ENCODE measurements around the gene UGP2.
A peak's percentile ranks its signal among the peaks of the same experiment; 100 is the strongest.
"Not testable (repeated sequence)": the region's sequence is repeated elsewhere in the genome, so short reads cannot be mapped to it uniquely, and the experiment has no call there.

UGP2 gene

DNA sequence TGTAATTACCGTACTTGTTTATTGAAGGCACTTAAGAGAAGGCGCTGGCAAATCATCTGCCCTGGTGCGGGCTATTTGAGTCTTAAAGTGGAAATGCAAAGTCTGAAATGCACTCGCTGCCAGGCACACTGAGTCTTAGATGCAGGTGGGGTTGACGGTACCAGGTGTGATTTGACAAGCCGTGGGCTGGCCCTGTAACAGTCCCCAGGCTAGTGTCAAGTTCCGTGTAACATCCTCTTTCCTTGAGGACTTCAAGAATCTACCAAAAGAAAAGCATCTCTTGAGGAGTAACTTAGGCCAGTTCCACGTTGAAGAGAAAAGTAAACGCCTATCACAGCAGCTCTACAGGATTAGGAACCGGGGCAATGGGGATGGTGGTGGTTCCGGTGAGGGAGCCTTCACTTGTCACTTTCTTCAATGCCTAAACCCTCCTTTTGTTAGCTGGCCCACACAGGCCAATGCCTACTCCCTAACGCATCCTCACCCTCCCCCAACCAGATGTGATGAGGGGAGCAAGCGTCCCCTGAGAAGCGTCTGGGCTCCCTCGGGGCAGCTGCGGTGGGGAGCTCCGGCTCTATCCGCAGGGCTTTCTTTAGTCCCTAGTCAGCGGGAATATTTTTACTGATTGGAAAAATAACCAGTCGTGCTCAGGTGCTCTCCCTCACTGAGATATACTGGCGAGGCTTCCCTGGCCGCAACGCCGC is 1.5 kb upstream of the UGP2 start:
- DNase-seq (ENCODE audit: low spot score) = no peak

DNA sequence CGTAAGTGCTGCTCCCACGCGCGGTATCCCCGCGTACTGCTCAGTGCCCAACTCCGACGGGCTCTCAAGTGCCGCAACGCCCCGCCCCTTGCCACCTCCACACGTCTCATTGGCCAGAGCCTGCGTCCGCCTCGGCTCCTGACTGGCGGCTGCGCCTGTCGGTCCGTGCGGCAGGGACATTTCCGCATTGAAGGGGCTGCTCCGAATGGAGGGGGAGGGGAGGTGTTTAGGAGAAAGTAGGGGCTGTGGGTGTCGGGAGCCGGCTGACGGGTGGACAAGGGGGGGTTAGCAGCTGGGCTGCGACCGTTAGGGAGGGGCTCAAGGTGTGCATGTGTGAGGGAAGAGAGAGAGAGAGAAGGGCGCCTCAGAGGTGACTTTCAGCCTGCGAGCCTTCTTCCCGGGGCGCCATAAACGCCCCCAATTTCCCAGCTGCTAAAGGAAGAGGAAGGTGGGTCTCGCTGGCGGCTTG is 877 bp upstream of the UGP2 start:
- DNase-seq (ENCODE audit: low spot score) = peak; percentile 95

DNA sequence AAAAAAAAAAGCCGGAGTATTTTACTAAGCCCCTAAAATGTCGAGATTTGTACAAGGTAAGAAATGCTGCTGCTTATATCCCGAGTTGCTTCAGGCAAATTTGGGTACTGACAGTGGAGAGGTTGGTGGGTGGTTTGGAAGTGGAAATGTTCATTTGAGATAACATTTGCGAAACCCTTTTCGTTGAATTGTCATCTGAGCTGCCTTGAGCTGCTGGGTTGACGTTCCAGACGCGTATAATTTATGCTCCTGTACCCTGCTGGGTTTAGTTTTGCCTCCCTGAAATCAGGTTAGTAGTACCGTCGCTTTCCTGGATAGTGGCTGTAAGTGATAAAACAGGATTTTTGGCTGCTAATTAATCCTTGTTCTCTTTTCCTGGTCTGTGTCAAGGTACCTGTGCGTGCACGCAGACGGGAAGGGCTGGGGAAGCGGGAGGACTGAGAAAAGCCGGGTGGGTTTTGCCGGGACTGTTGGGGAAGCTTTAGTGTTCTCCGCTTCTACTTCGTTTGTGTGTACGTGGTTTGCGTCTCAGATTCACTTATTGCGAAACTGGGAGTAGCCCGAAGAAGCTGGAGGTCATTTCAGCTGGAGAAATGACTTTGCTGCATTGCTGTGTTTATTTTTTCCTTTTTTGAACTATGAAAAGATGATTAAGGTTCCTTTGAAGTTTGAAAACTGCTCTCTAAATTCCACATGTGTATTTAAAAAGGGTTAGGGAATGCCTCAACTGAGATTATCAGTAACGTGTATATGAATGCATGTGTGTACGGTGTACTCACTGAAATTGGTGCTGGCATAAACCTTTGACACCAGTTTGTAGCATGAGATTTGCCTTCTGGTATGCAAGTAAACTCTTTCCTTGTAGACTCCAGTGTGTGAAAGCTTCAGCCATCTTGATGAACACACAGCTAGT is 709 bp downstream of the UGP2 start:
- peak; percentile 48 for DNase-seq (ENCODE audit: low spot score)

DNA sequence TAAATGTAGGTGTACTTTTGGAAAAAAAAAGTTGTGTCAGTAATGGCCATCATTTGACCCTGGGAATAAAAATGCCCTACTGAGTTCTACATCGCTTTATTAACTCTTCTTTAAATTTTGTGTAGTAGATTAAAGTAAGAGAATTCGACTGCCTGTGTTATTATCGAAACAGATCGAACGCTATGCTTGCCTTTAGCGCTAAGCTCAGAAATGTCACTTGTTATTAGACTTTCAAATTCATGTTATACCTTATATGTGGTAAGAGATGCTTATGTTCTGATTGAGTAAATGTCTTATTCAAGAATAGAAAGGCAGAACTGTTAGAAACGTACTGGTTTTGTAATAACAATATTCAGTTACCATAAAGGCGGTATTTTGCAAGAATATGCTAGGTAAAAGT is 1.4 kb downstream of the UGP2 start:
- no peak for DNase-seq (ENCODE audit: low spot score)

DNA sequence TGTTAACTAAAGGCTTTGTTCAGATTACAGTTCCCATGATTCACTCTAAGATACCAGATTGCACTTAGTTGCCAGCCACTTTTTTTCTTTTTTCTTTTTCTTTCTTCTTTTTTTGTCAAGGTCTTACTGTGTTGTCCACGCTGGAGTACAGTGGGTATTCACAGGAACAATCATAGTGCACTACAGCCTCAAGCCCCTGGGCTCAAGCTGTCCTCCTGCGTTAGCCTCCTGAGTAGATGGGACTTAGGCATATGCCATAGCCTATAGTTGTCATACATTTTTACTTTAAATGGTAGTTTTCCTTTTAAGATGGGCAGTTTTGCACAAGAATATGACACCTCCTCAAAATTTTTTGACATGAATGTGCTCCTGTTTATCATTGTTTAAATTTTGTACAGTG is 2.1 kb downstream of the UGP2 start:
- no peak for DNase-seq (ENCODE audit: low spot score)

DNA sequence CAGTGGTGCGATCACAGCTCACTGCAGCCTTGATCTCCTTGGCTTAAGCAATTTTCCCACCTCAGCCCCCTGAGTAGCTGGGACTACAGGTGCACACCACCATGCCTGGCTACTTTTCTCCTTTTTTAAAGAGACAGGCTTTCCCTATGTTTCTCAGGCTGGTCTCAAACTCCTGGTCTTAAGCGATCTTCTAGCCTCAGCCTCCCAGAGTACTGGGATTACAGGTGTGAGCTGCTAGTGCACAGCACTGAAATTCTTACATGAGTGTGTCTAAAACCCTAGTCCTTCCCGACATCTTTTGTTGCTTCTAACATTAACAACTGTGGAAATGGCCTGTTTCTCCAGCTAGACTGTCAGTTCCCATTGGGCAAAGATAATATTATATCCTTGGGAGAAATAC is 2.9 kb downstream of the UGP2 start:
- DNase-seq (ENCODE audit: low spot score) = no peak

DNA sequence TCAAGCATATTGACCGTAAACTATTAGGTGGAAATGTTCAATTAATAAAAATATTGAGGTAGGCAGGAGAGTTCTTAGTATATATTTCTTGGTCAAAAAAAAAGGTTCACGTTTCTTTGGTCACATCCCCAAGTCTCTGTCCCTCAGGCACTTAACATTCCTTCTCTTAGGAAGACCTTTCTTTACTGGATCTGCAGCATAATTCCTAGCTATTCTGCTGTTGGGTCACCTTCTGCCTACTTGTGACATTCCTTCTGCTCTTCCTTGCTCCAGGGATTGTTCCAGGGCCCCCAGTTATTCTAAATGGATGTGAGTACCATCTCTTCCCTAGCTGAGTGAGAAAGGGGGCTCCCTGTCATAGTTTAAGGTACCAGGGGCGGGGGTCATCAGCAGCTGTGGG is 4.2 kb downstream of the UGP2 start:
- DNase-seq (ENCODE audit: low spot score) = no peak

DNA sequence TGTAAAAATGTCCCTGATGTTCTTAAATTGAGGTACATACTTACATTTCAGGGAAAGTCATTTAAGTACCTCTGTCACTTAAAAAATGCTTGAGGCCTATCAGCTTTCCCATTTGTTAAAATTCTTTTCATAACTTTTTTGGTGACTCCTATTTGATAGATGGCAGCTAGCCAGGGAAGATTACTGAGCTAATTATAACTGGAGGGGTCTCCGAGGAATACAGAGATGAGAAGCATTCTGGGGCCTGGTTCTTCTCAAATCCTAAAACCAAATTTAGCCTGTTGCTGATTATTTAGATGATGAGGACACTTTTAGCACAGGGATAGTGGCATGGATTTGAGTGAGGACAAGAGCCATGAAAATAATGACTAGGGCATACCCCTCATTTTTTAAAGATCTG is 4.8 kb downstream of the UGP2 start:
- DNase-seq (ENCODE audit: low spot score) = no peak

DNA sequence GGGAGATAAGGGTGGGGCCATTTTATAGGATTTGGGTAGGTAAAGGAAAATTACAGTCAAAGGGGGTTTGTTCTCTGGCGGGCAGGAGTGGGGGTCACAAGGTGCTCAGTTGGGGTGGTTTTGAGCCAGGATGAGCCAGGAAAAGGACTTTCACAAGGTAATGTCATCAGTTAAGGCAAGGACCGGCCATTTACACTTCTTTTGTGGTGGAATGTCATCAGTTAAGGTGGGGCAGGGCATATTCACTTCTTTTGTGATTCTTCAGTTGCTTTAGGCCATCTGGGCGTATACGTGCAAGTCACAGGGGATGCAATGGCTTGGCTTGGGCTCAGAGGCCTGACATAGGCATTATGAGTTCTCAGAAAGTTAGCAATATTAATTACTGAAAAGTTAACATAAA is 5.9 kb downstream of the UGP2 start:
- DNase-seq (ENCODE audit: low spot score) = not testable (repeated sequence)

DNA sequence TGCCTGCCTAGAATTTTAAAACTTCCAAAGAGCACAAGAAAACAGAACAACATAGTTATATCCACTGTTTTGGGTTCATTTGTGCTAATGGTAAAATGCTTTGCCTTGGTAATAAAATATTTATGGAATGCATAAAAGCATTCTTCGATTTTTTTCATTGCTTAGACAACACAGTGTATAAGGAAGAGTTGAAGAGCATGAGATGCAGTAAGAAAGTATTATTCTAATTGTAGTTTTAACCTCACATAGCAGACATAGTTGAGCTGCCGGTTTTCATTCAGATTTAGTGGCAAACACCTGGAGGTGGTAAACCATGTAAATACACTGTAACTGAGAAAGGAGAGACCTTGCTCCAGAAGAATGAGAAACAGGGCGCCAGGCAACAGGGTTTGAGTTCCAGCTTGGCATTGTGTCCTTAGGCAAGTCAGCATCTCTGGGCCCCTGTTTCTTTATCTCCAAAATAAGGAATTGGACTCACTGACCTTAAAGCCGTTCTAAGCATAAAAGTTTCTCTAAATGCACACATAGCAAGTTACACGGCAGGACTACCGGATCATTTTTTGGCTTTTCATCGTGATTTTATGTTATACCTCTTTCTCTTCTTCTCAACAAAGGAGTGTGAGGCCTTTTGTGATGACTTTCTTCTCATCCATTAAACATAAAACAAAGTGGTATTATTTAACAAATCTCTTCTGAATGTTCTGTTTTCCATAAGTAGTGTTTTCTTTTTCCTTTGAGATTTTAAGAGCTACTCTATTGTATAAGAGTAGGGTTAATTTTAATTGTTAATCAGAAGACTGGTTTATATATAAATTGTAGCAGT is 7.9 kb downstream of the UGP2 start:
- DNase-seq (ENCODE audit: low spot score) = peak; percentile 32

DNA sequence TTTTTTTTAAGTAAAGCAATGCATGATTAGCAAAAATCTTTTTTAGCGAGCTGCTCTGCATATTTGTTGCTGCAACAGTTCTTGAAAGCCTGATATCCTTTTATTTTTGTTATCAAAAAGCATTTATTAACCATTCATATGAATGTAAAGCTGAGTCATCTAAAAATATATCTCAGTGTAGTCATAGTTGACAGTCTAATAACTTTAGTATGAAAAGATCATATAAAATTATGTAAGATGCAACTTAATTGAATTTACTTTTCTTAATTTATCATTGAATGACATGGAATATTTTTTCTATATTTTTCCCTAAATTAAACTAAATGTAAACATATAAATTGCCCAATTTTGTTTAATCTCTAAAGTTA is 8.5 kb downstream of the UGP2 start:
- DNase-seq (ENCODE audit: low spot score) = no peak

DNA sequence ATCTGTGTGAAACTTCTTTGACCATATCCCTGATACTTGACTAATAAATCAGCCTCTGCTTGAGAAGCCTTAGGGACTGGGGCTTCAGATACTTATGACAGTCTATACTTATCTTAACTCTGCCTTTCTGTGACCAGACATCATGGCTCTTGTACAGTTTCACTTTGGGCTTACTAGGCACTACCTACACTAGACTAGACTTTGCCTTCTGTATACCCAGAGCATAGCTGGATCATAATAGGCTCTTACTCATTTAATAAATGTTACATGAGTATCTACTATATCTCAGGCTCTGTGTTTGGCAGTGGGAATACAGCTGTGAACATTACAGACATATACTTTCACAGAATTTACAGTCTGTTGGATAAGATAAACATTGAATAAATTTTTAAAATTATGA is 9.0 kb downstream of the UGP2 start:
- no peak for DNase-seq (ENCODE audit: low spot score)

DNA sequence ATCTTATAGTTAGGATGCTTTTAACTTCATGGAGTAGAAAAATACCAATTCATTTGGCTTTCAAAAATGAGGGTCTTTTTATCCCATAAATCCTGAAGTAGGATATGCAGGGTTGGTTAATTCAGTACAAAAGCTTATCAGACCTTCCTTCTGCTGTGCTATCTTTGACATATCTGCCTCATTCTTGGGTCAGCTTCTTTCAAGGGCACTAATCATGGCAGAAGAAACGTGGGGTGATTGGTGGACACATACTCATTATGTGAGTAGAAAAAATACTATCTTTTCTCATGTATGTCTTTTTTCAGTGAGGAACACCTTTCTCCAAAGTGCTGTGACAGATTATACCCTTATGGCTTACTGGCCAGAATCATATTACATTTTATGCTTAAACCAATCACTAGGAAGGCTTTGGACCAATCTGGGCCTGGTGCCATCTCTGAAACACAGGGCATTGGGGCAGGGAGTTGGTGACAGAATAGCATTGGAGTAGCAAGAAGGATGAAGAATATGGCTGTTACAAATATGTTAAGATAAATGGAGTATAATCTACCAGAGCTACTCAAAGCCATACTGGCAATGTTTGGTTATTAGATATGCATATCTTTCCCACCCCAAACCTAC is 10.1 kb downstream of the UGP2 start:
- DNase-seq (ENCODE audit: low spot score) = no peak

DNA sequence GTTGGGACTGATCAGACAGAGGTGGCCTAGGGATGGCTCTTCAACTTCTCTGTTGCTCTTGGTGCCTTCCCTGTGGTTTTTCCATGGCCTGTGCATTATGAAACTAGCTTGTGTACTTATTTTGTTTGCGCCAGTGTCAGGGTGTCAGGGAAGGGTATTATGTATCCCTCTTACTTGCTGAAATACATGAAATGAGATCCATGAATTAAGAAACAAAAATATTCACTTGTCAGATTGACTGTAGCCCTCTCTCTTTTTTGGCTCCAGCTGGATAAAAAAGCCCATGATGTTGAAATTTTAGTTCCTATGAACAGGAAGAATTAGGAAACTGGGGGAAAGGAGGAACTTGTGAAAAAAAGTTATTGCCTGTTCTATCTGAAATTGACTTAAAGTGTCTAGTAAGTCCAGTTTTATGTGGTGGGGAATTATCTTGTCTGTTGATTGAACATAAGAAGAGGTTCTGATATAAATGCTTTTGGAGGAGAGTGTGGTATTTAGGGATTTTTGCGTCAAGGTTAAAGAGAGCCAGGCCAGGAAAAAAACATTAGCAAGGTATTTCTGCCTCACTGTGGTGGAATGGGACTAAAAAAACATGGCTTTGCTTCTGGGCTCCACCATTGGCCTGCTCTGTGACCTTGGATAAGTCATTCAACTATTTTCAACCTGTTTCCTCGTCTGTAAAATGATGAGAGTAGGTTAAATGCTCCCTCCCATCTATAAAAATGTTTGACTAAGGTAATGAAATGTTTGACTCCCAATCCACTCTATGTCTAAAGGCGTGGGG is 12.0 kb downstream of the UGP2 start:
- DNase-seq (ENCODE audit: low spot score) = no peak

DNA sequence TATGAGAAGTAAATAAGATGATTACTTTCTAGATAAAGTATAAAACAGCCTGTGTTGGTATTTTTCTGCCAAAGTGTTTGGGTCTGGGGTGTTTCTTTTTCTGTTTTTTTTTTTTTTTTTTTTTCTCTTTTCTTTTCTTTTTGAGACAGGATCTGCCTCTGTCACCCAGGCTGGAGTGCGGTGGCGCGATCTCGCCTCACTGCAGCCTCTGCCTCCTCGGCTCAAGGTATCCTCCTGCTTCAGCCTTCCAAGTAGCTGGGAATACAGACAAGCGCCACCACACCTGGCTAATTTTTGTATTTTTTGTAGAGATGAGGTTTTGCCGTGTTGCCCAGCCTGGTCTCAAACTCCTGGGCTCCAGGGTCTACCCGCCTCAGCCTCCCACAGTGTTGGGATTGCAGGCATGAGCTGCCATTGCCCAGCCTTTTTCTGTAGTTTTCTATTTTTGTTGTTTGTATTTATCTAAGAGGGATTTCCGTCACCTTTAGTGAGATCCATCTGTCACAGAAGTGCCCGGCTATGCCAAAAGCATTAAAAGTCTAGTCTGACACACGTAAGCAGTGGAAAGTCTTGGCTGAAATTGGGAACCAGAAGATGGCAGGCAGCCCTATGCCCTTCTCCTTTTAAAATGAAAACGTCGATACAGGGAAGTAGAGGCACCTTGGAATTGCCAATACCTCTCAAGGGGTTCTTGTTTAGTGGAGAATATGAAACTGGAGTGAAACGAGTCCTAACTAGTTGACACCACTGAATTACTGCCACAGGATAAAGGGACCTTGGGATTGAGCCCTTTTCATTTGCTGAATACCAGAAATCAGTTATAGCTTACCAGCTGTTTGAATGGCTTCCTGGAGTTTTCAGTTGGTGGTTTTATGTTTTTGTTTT is 14.0 kb downstream of the UGP2 start:
- no peak for DNase-seq (ENCODE audit: low spot score)

DNA sequence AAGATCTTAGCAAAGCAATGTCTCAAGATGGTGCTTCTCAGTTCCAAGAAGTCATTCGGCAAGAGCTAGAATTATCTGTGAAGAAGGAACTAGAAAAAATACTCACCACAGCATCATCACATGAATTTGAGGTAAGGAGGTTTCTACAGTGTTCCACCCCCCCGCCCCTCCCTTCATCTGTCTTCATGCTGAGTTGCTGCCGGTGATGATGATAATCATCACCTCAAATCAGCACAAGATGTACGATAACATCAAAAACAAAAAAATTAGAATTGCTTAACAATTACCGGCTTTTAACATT is 14.6 kb downstream of the UGP2 start:
- no peak for DNase-seq (ENCODE audit: low spot score)

DNA sequence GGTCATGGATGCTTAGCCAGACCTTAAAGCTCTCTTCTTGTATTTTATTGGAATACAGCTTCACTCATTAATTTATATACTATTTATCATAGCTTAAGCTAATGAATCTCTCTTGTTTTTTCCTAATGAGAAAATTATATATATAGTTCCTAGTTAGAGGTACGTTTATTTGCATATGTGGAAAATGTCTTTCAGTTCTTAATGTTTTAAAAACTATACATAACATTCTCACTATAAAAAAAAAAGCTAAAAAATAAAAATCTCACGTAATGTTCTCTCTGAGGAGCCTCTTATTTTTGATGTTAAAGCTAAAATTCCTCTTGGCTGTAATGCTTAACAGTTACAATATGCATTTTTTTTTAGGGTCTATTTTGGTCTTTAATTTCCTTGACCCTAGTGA is 16.6 kb downstream of the UGP2 start:
- DNase-seq (ENCODE audit: low spot score) = no peak

DNA sequence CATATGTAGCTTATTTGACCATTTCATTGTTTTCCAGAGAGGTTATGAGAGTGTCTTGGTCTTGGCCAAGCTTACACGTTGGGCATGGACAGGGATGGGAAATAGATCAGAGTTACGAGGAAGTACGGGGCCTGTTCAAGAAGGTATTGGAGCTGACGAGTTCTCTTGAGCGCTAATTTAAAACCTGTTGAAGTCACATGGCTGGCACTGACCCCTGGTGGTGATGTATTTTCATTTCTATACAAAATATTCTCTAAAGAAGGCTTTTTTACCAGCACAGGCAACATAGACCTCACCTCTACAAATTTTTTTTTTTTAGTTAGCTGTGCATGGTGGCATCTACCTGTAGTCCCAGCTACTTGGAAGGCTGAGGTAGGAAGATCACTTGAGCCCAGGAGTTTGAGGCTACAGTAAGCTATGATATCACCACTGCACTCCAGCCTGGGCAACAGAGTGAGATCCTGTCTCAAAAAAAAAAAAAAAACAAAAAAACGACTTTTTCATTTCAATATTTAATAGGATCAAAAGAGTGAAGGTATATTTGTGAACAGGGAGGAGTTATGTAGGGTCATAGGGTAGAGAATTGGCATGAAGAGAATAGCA is 19.6 kb downstream of the UGP2 start:
- DNase-seq (ENCODE audit: low spot score) = peak; percentile 59

DNA sequence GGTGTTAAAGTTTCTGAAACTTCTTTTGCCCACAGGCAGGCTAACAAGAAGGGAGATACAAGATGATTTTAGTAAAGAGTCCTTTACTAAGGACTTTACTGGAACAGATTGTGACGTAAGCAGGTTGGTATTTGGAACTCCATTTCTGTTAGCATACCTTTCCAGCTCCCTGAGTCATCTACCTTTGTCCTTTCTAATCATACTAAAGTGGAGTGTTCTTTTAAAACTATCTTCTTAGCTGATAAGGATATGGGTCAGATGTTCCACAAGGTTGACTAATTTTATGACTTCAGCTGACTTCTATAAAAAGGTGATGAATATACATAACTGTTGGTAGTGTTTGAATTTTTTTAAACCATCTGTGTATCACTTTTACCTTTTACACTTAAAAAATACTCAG is 21.1 kb downstream of the UGP2 start:
- no peak for DNase-seq (ENCODE audit: low spot score)

DNA sequence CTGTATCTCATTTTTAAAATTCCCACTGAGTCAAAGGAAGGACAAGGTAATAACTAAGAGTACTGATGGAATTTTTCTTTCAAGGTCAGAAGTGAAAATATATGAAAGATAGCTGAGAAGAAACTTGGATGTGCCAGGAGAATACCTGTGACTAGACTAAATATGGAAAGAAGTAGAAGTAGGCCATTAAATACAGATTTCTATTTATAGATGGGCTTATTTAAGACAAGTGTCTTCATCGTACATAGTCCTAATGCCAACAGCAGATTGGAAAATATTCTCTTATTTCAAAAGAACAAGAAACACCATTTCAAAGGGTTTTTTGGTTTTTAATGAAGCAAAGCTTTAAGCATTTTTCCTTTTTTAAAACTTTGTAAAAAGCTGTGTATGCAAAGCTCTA is 22.0 kb downstream of the UGP2 start:
- DNase-seq (ENCODE audit: low spot score) = no peak
